Activated CD8-positive, alpha-beta memory T cell treated with anti-CD3 and anti-CD28 coated beads, Interleukin-2, amount 50 U/mL, for 1 hour (primary cell): ENCODE results near the gene MORC2.

ENCODE experiments used
- DNase-seq: peaks from one replicate; pipeline ENCODE4 v3.0.0-alpha.2; 2020; ENCODE audit errors: extremely low read depth

MORC2 gene

GRCh38 chr22:30968015-30968923 is at the start of gene MORC2:
Gene MORC2 (minus strand): TSS chr22:30968774. CDS start chr22:30967889, 885 bp downstream.
- no peak for DNase-seq

- no peak for DNase-seq
These were observed 37.0 kb upstream of the MORC2 start for GRCh38 chr22:31005535-31005934.

- no peak for DNase-seq
These were observed 32.7 kb upstream of the MORC2 start for GRCh38 chr22:31001124-31001770.

- no peak for DNase-seq
These were observed 29.8 kb upstream of the MORC2 start for GRCh38 chr22:30998329-30998728.

- DNase-seq, result no peak
These were observed 27.9 kb upstream of the MORC2 start for GRCh38 chr22:30996462-30996861.

GRCh38 chr22:30994960-30995359 is 26.4 kb upstream of the MORC2 start:
- DNase-seq, result no peak

GRCh38 chr22:30992565-30992964 is 24.0 kb upstream of the MORC2 start:
- DNase-seq, result no peak

- no peak for DNase-seq
These were observed 22.1 kb upstream of the MORC2 start for GRCh38 chr22:30990690-30991089.

- no peak for DNase-seq
These were observed 20.9 kb upstream of the MORC2 start for GRCh38 chr22:30989474-30989873.

- no peak for DNase-seq
These were observed 17.1 kb upstream of the MORC2 start for GRCh38 chr22:30985561-30986208.

- DNase-seq, result no peak
These were observed 15.7 kb upstream of the MORC2 start for GRCh38 chr22:30984317-30984716.

GRCh38 chr22:30982512-30982911 is 13.9 kb upstream of the MORC2 start:
- no peak for DNase-seq

- DNase-seq, result no peak
These were observed 11.4 kb upstream of the MORC2 start for GRCh38 chr22:30979932-30980331.

GRCh38 chr22:30978304-30978962 is 9.9 kb upstream of the MORC2 start:
- no peak for DNase-seq

GRCh38 chr22:30970356-30970746 is 1.8 kb upstream of the MORC2 start:
- DNase-seq, result no peak

GRCh38 chr22:30969532-30970355 is 1.2 kb upstream of the MORC2 start:
- DNase-seq, result peak; percentile 1

- peak; percentile 95 for DNase-seq
These were observed 454 bp upstream of the MORC2 start, which contains the start of gene TUG1 for GRCh38 chr22:30968924-30969531. Gene TUG1 (plus strand): TSS chr22:30969265.

GRCh38 chr22:30964858-30965257 is 3.7 kb downstream of the MORC2 start:
- DNase-seq, result no peak

GRCh38 chr22:30955153-30955552 is 13.4 kb downstream of the MORC2 start:
- no peak for DNase-seq

- no peak for DNase-seq
These were observed 15.4 kb downstream of the MORC2 start for GRCh38 chr22:30953206-30953605.
